Liver (tissue), 9 donors: ENCODE measurements around the gene MAML3. TPM values are rescaled to one million over a fixed set of nuclear protein-coding genes. Genes with fewer than 3 reads are reported as not detected.

Experiments
- DNase-seq: peaks from one replicate; pipeline ENCODE4 v3.0.0-alpha.2; 2017; ENCODE audit warnings: low spot score
- H3K27ac ChIP-seq, 2 donors: one replicate each; pipeline ENCODE4 v1.7.0; 2013; ENCODE audit warnings: inconsistent platforms in 2 of 2, low read length in 2 of 2, control low read depth in 1 of 2, low read depth in 1 of 2, mild to moderate bottlenecking in 1 of 2
- H3K27me3 ChIP-seq, 4 donors: one replicate each; pipeline versions ENCODE4 v1.6.1 to v1.7.0; 2013; ENCODE audit warnings: low read length in 3 of 4, inconsistent platforms in 1 of 4, mild to moderate bottlenecking in 1 of 4, moderate library complexity in 1 of 4; ENCODE audit not compliant: control insufficient read depth in 4 of 4, insufficient read depth in 4 of 4
- H3K36me3 ChIP-seq, 4 donors: one replicate each; pipeline versions ENCODE4 v1.6.1 to v1.7.0; 2013; ENCODE audit warnings: low read length in 3 of 4, mild to moderate bottlenecking in 3 of 4, low read depth in 1 of 4, moderate library complexity in 1 of 4; ENCODE audit not compliant: control insufficient read depth in 4 of 4, insufficient read depth in 3 of 4
- H3K4me1 ChIP-seq, 4 donors: one replicate each; pipeline versions ENCODE4 v1.6.1 to v1.7.0; 2013; ENCODE audit warnings: low read length in 3 of 4, mild to moderate bottlenecking in 3 of 4, moderate library complexity in 1 of 4; ENCODE audit not compliant: control insufficient read depth in 4 of 4, insufficient read depth in 4 of 4
- H3K4me3 ChIP-seq, 3 donors: one replicate each; pipeline versions ENCODE4 v1.6.1 to v1.7.0; 2013; ENCODE audit warnings: low read length in 3 of 3, control low read depth in 1 of 3, low read depth in 1 of 3, mild to moderate bottlenecking in 1 of 3
- H3K9ac ChIP-seq, 2 donors: one replicate each; pipeline ENCODE4 v1.7.0; 2013; ENCODE audit warnings: low read length in 2 of 2, mild to moderate bottlenecking in 2 of 2, moderate library complexity in 2 of 2, control low read depth in 1 of 2, low read depth in 1 of 2
- H3K9me3 ChIP-seq, 4 donors: one replicate each; pipeline versions ENCODE4 v1.6.1 to v1.7.0; 2013; ENCODE audit warnings: low read length in 3 of 4; ENCODE audit not compliant: control insufficient read depth in 4 of 4
- ATF3 ChIP-seq: IDR thresholded peaks from 2 replicates; pipeline ENCODE4 v1.6.1; 2016; ENCODE audit warnings: antibody characterized with exemption
- CTCF ChIP-seq: fragments of 150-350 bp; IDR thresholded peaks from 2 replicates; pipeline ENCODE4 v1.5.1; 2017; ENCODE audit warnings: improper control_type of control experiment, low read depth, low read length; ENCODE audit not compliant: missing input control
- EGR1 ChIP-seq, 2 donors: IDR thresholded peaks; 2 replicates each; pipeline ENCODE4 v1.6.1; 2016 to 2018; ENCODE audit warnings: antibody characterized with exemption in 2 of 2, low read depth in 2 of 2
- FOXA1 ChIP-seq: IDR thresholded peaks from 2 replicates; pipeline ENCODE4 v1.6.1; 2016; ENCODE audit warnings: antibody characterized with exemption
- FOXA2 ChIP-seq: IDR thresholded peaks from 2 replicates; pipeline ENCODE4 v1.6.1; 2016; ENCODE audit warnings: antibody characterized with exemption
- GABPA ChIP-seq, 2 donors: IDR thresholded peaks in 1 of 2; conservative IDR thresholded peaks in 1 of 2; 2 replicates each; pipeline ENCODE4 v1.6.1; 2016; ENCODE audit warnings: antibody characterized with exemption in 2 of 2, mild to moderate bottlenecking in 1 of 2, moderate library complexity in 1 of 2
- HNF4A ChIP-seq, 2 donors: conservative IDR thresholded peaks; 2 replicates each; pipeline ENCODE4 v1.6.1; 2016; ENCODE audit warnings: antibody characterized with exemption in 2 of 2, mild to moderate bottlenecking in 2 of 2
- HNF4G ChIP-seq: IDR thresholded peaks from 2 replicates; pipeline ENCODE4 v1.6.1; 2016; ENCODE audit warnings: antibody characterized with exemption
- JUND ChIP-seq, 2 donors: IDR thresholded peaks; 2 replicates each; pipeline ENCODE4 v1.6.1; 2016; ENCODE audit warnings: antibody characterized with exemption in 2 of 2
- MAX ChIP-seq: IDR thresholded peaks from 2 replicates; pipeline ENCODE4 v1.6.1; 2016; ENCODE audit warnings: antibody characterized with exemption
- NR2F2 ChIP-seq: IDR thresholded peaks from 2 replicates; pipeline ENCODE4 v1.6.1; 2016; ENCODE audit warnings: antibody characterized with exemption
- RAD21 ChIP-seq, 2 donors: IDR thresholded peaks; 2 replicates each; pipeline ENCODE4 v1.6.1; 2016; ENCODE audit warnings: antibody characterized with exemption in 2 of 2, mild to moderate bottlenecking in 2 of 2
- REST ChIP-seq: IDR thresholded peaks from 2 replicates; pipeline ENCODE4 v1.6.1; 2016; ENCODE audit warnings: antibody characterized with exemption, mild to moderate bottlenecking
- RXRA ChIP-seq, 2 donors: IDR thresholded peaks; 2 replicates each; pipeline ENCODE4 v1.6.1; 2017 to 2018; ENCODE audit warnings: antibody characterized with exemption in 2 of 2, mild to moderate bottlenecking in 1 of 2
- SP1 ChIP-seq: IDR thresholded peaks from 2 replicates; pipeline ENCODE4 v1.6.1; 2018; ENCODE audit warnings: antibody characterized with exemption, mild to moderate bottlenecking
- TAF1 ChIP-seq: conservative IDR thresholded peaks from 2 replicates; pipeline ENCODE4 v1.6.1; 2016; ENCODE audit warnings: antibody characterized with exemption, mild to moderate bottlenecking
- YY1 ChIP-seq: IDR thresholded peaks from 2 replicates; pipeline ENCODE4 v1.6.1; 2016; ENCODE audit warnings: antibody characterized with exemption, mild to moderate bottlenecking
- ZBTB33 ChIP-seq: IDR thresholded peaks from 2 replicates; pipeline ENCODE4 v1.6.1; 2016; ENCODE audit warnings: antibody characterized with exemption
- WGBS: extraction: QIAGEN DNeasy Blood & Tissue Kit; methylation state at CpG from one replicate; pipeline ENCODE4 v1.1.7; 2013; 5-methylcytosine and 5-hydroxymethylcytosine counted together
- polyA plus RNA-seq, 2 donors: library from polyadenylated mRNA; stranded (reverse) in 1 of 2; unstranded in 1 of 2; fragments of 200-250 nt in 1 of 2; fragments of >200 nt in 1 of 2; fragmentation: Nextera tagmentation in 1 of 2; extraction: Ambion mirVana in 1 of 2; gene quantifications; one replicate each; pipeline versions ENCODE4 v1.2.1 to v1.2.3, GENCODE V29; 2013 to 2015
- total RNA-seq, 2 donors: library from RNA; depleted of rRNA; stranded (reverse); fragments of >200 nt; gene quantifications; one replicate each; pipeline ENCODE4 v1.2.3, GENCODE V29; 2014
- donor health status: healthy.
- donor health status: healthy.
- donor health status: healthy.
- donor health status: healthy.
- donor health status: healthy.

Gene MAML3
- total and polyA plus RNA-seq, 4 donors: 1.3 to 4.3 (median 2.7) TPM

- no peak for DNase-seq
- H3K9ac ChIP-seq: no peak overlapping the region
- no peaks in the 10 kb centered on the region for H3K9me3 ChIP-seq
- H3K4me3 ChIP-seq: no peak overlapping the region
- H3K36me3 ChIP-seq: no peaks in the 10 kb centered on the region
- H3K27me3 ChIP-seq: no peaks in the 10 kb centered on the region
- TF ChIP-seq RAD21 (IDR thresholded peaks at IDR 0.05): no peak
- no peak for TF ChIP-seq HNF4G
- TF ChIP-seq GABPA (IDR thresholded peaks at IDR 0.05 in 1 of 2, conservative IDR thresholded peaks at IDR 0.05 in 1 of 2): no peak
- TF ChIP-seq ZBTB33: no peak
- TF ChIP-seq NR2F2: no peak
- no peak for TF ChIP-seq EGR1 (IDR thresholded peaks at IDR 0.05; ENCODE audit: low read depth in 2 of 2)
- TF ChIP-seq FOXA2: no peak
- no peak for TF ChIP-seq SP1
- TF ChIP-seq CTCF: no peak
- TF ChIP-seq MAX: no peak
- TF ChIP-seq HNF4A (conservative IDR thresholded peaks at IDR 0.05): no peak
- TF ChIP-seq RXRA (IDR thresholded peaks at IDR 0.05): no peak
- no peak for TF ChIP-seq YY1
- TF ChIP-seq JUND (IDR thresholded peaks at IDR 0.05): no peak
- no peak for TF ChIP-seq FOXA1
- no peak for TF ChIP-seq ATF3
- no peak for TF ChIP-seq REST
- no peak for TF ChIP-seq TAF1
- peaks cover 3 to 12% (median 6%) of the 10 kb centered on the region in 4 donors for H3K4me1 ChIP-seq
- WGBS: 83% methylated on average over 3 of the region's 3 CpGs
- H3K27ac ChIP-seq: no peak overlapping the region
These were observed 13.4 kb downstream of the MAML3 start for GRCh38 chr4:140140566-140140965.

- H3K36me3 ChIP-seq: no peaks in the 10 kb centered on the region
- no peak for DNase-seq
- no peaks in the 10 kb centered on the region for H3K27me3 ChIP-seq
- H3K27ac ChIP-seq: no peak overlapping the region
- no peak overlapping the region for H3K4me3 ChIP-seq
- H3K4me1 ChIP-seq: no peaks in the 10 kb centered on the region
- no peak overlapping the region for H3K9ac ChIP-seq
- 82% methylated on average over 6 of the region's 6 CpGs for WGBS
- no peaks in the 10 kb centered on the region for H3K9me3 ChIP-seq
- TF ChIP-seq REST: no peak
- TF ChIP-seq GABPA (IDR thresholded peaks at IDR 0.05 in 1 of 2, conservative IDR thresholded peaks at IDR 0.05 in 1 of 2): no peak
- TF ChIP-seq NR2F2: no peak
- no peak for TF ChIP-seq HNF4G
- no peak for TF ChIP-seq TAF1
- TF ChIP-seq YY1: no peak
- TF ChIP-seq RXRA (IDR thresholded peaks at IDR 0.05): no peak
- TF ChIP-seq EGR1 (IDR thresholded peaks at IDR 0.05; ENCODE audit: low read depth in 2 of 2): no peak
- no peak for TF ChIP-seq JUND (IDR thresholded peaks at IDR 0.05)
- TF ChIP-seq FOXA2: no peak
- TF ChIP-seq FOXA1: no peak
- TF ChIP-seq RAD21 (IDR thresholded peaks at IDR 0.05): no peak
- TF ChIP-seq MAX: no peak
- no peak for TF ChIP-seq HNF4A (conservative IDR thresholded peaks at IDR 0.05)
- TF ChIP-seq ZBTB33: no peak
These were observed 15.6 kb downstream of the MAML3 start for GRCh38 chr4:140138428-140138827.
